Spleen (tissue), 11 donors: ENCODE results near the gene FAF1. TPM values are rescaled to one million over a fixed set of nuclear protein-coding genes. Genes with fewer than 3 reads are reported as not detected.
A peak's percentile ranks its signal among the peaks of the same experiment; 100 is the strongest.

Source experiments
- DNase-seq: peaks from one replicate; pipeline ENCODE4 v3.0.0-alpha.2; 2020
- H3K27ac ChIP-seq, 8 donors: fragments of 200-600 bp; sonication (generic) in 7 of 8; 1 replicate in 4 of 8; 2 replicates in 4 of 8; pipeline versions ENCODE4 v1.5.0 to v1.8.0; 2016 to 2021; ENCODE audit warnings: inconsistent platforms in 4 of 8, mild to moderate bottlenecking in 4 of 8, moderate library complexity in 1 of 8
- H3K27me3 ChIP-seq, 7 donors: fragments of 200-600 bp; sonication (generic) in 6 of 7; replicated peaks in 1 of 7; 1 replicate in 4 of 7; 2 replicates in 3 of 7; pipeline versions ENCODE4 v1.5.0 to v1.8.0; 2016 to 2021; ENCODE audit warnings: inconsistent platforms in 3 of 7, mild to moderate bottlenecking in 1 of 7
- H3K36me3 ChIP-seq, 6 donors: fragments of 200-600 bp; sonication (generic) in 5 of 6; 1 replicate in 4 of 6; 2 replicates in 2 of 6; pipeline versions ENCODE4 v1.5.0 to v1.8.0; 2016 to 2021; ENCODE audit warnings: inconsistent platforms in 2 of 6
- H3K4me1 ChIP-seq, 6 donors: fragments of 200-600 bp; sonication (generic) in 5 of 6; 1 replicate in 3 of 6; 2 replicates in 3 of 6; pipeline versions ENCODE4 v1.5.0 to v1.8.0; 2016 to 2021; ENCODE audit warnings: inconsistent platforms in 3 of 6
- H3K4me3 ChIP-seq, 8 donors: fragments of 200-600 bp; sonication (generic) in 7 of 8; 1 replicate in 4 of 8; 2 replicates in 4 of 8; pipeline versions ENCODE4 v1.5.0 to v1.8.0; 2016 to 2021; ENCODE audit warnings: inconsistent platforms in 4 of 8, mild to moderate bottlenecking in 4 of 8, moderate library complexity in 2 of 8
- H3K9me3 ChIP-seq, 8 donors: fragments of 200-600 bp; sonication (generic) in 7 of 8; 1 replicate in 4 of 8; 2 replicates in 4 of 8; pipeline versions ENCODE4 v1.5.0 to v1.8.0; 2016 to 2021; ENCODE audit warnings: inconsistent platforms in 4 of 8
- CTCF ChIP-seq, 11 experiments: fragments of 200-600 bp in 7 of 11; fragments of 450-650 bp in 4 of 11; sonication (generic) in 4 of 11; IDR thresholded peaks in 8 of 11; conservative IDR thresholded peaks in 3 of 11; 1 replicate in 7 of 11; 2 replicates in 4 of 11; pipeline versions ENCODE4 v1.4.0 to v1.8.0; 2016 to 2021; ENCODE audit warnings: antibody characterized with exemption in 11 of 11, inconsistent platforms in 4 of 11, mild to moderate bottlenecking in 1 of 11
- POLR2A ChIP-seq, 3 donors: fragments of 450-650 bp; IDR thresholded peaks; one replicate each; pipeline ENCODE4 v1.5.1; 2017; ENCODE audit warnings: antibody characterized with exemption in 3 of 3, mild to moderate bottlenecking in 1 of 3
- POLR2AphosphoS5 ChIP-seq, 3 donors: sonication (generic); formaldehyde crosslinking; IDR thresholded peaks; one replicate each; pipeline ENCODE4 v1.5.1; 2017; ENCODE audit warnings: antibody characterized with exemption in 3 of 3
- whole genome bisulfite sequencing, 5 donors: extraction: QIAGEN DNeasy Blood & Tissue Kit in 3 of 5; methylation state at CpG; one replicate each; pipeline versions ENCODE4 v1.1.5 to v1.1.7; 2013 to 2018; 5-methylcytosine and 5-hydroxymethylcytosine counted together
- intact Hi-C: fragments of 100-400 bp; cut with DNase I; formaldehyde crosslinking; loops from one replicate; pipeline ENCODE4 v1.15.0; 2023; ENCODE audit warnings: low total_unique reads
- polyA plus RNA-seq, 3 donors: library from polyadenylated mRNA; stranded (reverse); fragments of 200-250 nt; gene quantifications; one replicate each; pipeline ENCODE4 v1.2.1, GENCODE V29; 2013
- total RNA-seq, 7 donors: library from RNA; depleted of rRNA in 3 of 7; stranded (reverse); fragments of >200 nt in 3 of 7; fragmentation: NEBNext Ultra II Directional in 4 of 7; extraction: Animal tissue kit (Norgen Biotek cat#: 25700) in 4 of 7; gene quantifications; one replicate each; pipeline versions ENCODE4 v1.1.0 to v1.2.1, GENCODE V29; 2016 to 2021
- donor health status: healthy with polysubstance abuse.
- donor health status: DM: no; HTN: no; CAD: no; lungs with moderate emphysema.
- donor health status: DM: no; HTN: no; CAD: no.
- donor health status: Bipolar disorder and iron deficiency.
- donor health status: healthy.
- donor health status: DM: no; HTN: no; CAD: no.
- donor health status: DM: yes; HTN: yes; CAD: no.

Gene FAF1
- total and polyA plus RNA-seq, 10 donors: 16.7 to 58.7 (median 40.0) TPM

- TF ChIP-seq POLR2AphosphoS5 (IDR thresholded peaks at IDR 0.05) (peak; percentile 80 to 92 (median 92)), CTCF (IDR thresholded peaks at IDR 0.05 in 8 of 11, conservative IDR thresholded peaks at IDR 0.05 in 3 of 11) (peak in 10 of 11 experiments; percentile 17 to 69 (median 52)), POLR2A (IDR thresholded peaks at IDR 0.05) (peak; percentile 15 to 67 (median 55))
- peak; percentile 96 for DNase-seq
- Histone ChIP-seq H3K4me1 (peaks cover 3 to 60% (median 28%) of the 10 kb centered on the region in 6 donors), H3K27ac (peak overlapping the region; percentile 96 to 98 (median 97)), H3K9me3 (no peaks in the 10 kb centered on the region), H3K36me3 (no peaks in the 10 kb centered on the region), H3K27me3 (peaks cover 0 to 33% (median 0%) of the 10 kb centered on the region in 7 donors), H3K4me3 (peak overlapping the region; percentile 56 to 86 (median 80))
- WGBS, 5 donors: 0 to 1% (median 1%) methylated on average over 46 to 70 of the region's 70 CpGs
- intact Hi-C loops: no loop called here
These were observed 8.2 kb upstream of the FAF1 start for GRCh38 chr1:50968158-50968820.

GRCh38 chr1:50967416-50968157 is 7.5 kb upstream of the FAF1 start:
- TF ChIP-seq POLR2A (IDR thresholded peaks at IDR 0.05): no peak
- peak in 1 of 11 experiments; percentile 23 for TF ChIP-seq CTCF (IDR thresholded peaks at IDR 0.05 in 8 of 11, conservative IDR thresholded peaks at IDR 0.05 in 3 of 11)
- intact Hi-C loops: no loop called here
- peak overlapping the region; percentile 96 to 98 (median 97) for H3K27ac ChIP-seq
- peaks cover 3 to 53% (median 25%) of the 10 kb centered on the region in 6 donors for H3K4me1 ChIP-seq
- no peak for DNase-seq
- WGBS, 5 donors: 15 to 25% (median 20%) methylated on average over 16 to 17 of the region's 17 CpGs
- peaks cover 0 to 26% (median 0%) of the 10 kb centered on the region in 7 donors for H3K27me3 ChIP-seq
- H3K9me3 ChIP-seq: no peaks in the 10 kb centered on the region
- H3K4me3 ChIP-seq: peak overlapping the region; percentile 56 to 86 (median 80)
- no peaks in the 10 kb centered on the region for H3K36me3 ChIP-seq

- 71 to 89% (median 73%) methylated on average over 3 of the region's 3 CpGs for WGBS, 5 donors
- TF ChIP-seq POLR2A (IDR thresholded peaks at IDR 0.05) (no peak), CTCF (IDR thresholded peaks at IDR 0.05 in 8 of 11, conservative IDR thresholded peaks at IDR 0.05 in 3 of 11) (no peak), POLR2AphosphoS5 (IDR thresholded peaks at IDR 0.05) (no peak)
- Histone ChIP-seq H3K9me3 (no peaks in the 10 kb centered on the region), H3K27me3 (peaks cover 0 to 23% (median 0%) of the 10 kb centered on the region in 7 donors), H3K27ac (peak overlapping the region; percentile 96 to 98 (median 97)), H3K36me3 (no peaks in the 10 kb centered on the region), H3K4me1 (peaks cover 3 to 47% (median 24%) of the 10 kb centered on the region in 6 donors), H3K4me3 (peak overlapping the region in 2 of 8 donors; percentile 79 to 86)
- intact Hi-C loops: no loop called here
- no peak for DNase-seq
These were observed 6.9 kb upstream of the FAF1 start for GRCh38 chr1:50966991-50967390.

DNA sequence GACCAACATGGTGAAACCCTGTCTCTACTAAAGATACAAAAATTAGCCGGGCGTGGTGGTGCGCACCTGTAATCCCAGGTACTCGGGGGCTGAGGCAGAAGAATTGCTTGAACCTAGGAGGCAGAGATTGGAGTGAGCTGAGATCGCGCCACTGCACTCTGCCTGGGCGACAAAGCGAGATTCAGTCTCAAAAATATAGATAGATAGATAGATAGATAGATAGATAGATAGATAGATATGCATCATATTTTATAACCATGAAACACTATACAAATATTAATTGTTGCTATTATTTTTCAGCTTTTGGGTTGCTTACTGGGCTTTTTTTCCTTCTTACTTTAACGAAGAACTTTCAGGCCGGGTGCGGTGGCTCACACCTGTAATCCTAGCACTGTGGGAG is 4.8 kb upstream of the FAF1 start:
- TF ChIP-seq CTCF (IDR thresholded peaks at IDR 0.05 in 8 of 11, conservative IDR thresholded peaks at IDR 0.05 in 3 of 11) (no peak), POLR2AphosphoS5 (IDR thresholded peaks at IDR 0.05) (no peak), POLR2A (IDR thresholded peaks at IDR 0.05) (no peak)
- intact Hi-C loops: no loop called here
- WGBS, 5 donors: 91 to 97% (median 94%) methylated on average over 11 of the region's 11 CpGs

More for the DNA sequence above, 4.8 kb upstream of the FAF1 start:
- no peaks in the 10 kb centered on the region for H3K9me3 ChIP-seq
- no peak overlapping the region for H3K4me3 ChIP-seq
- H3K27me3 ChIP-seq: peaks cover 0 to 5% (median 0%) of the 10 kb centered on the region in 7 donors
- H3K4me1 ChIP-seq: peaks cover 9 to 38% (median 22%) of the 10 kb centered on the region in 6 donors
- H3K27ac ChIP-seq: no peak overlapping the region
- no peaks in the 10 kb centered on the region for H3K36me3 ChIP-seq
- DNase-seq: no peak
